K562 (cell line): Measurements from ENCODE around the gene TMC8. TPM values are rescaled to one million over a fixed set of nuclear protein-coding genes. Genes with fewer than 3 reads are reported as not detected.

ENCODE experiments used
- ATAC-seq: fragments of 200-7000 bp; cut with Tn5 transposase; 3 replicates; pipeline ENCODE4 v1.9.1; 2020; ENCODE audit warnings: moderate library complexity
- BruUV-seq: library from RNA; stranded (reverse); fragments of 400-500 nt; replicated peaks from 2 replicates; lab custom pipeline; 2021; lab: Mats Ljungman, UMichigan
- CTCF ChIA-PET: fragments of 300-600 bp; formaldehyde crosslinking; extraction: SDS; loops from one replicate; lab custom pipeline; 2021; ENCODE audit warnings: low intra/inter-chr PET ratio; lab: Yijun Ruan, JAX
- POLR2A ChIA-PET: fragments of 300-600, 350-650 bp; sonication (Branson Sonifier 250); formaldehyde crosslinking; extraction: SDS; loops from one replicate; lab custom pipeline; 2021; ENCODE audit warnings: antibody characterized with exemption, inconsistent platforms; lab: Yijun Ruan, JAX
- DNase-seq, 4 experiments: peaks; one replicate each; pipeline versions ENCODE4 v3.0.0 to v3.0.0-alpha.2; 2011 to 2018; ENCODE audit warnings: low spot score in 3 of 4, mixed read lengths in 3 of 4; ENCODE audit errors: extremely low read depth in 1 of 4
- FAIRE-seq: peaks from 2 replicates; lab custom pipeline; 2011; peaks lifted over from hg19 to GRCh38; lab: Jason Lieb, UNC
- H2AFZ ChIP-seq: 2 replicates; pipeline ENCODE4 v1.6.0; 2011; ENCODE audit warnings: low read depth, low read length, control low read depth, inconsistent platforms
- H3K27ac ChIP-seq: fragments of 200-600 bp; 3 replicates; pipeline ENCODE4 v1.8.0; 2011; ENCODE audit warnings: low read depth, mild to moderate bottlenecking, control low read depth, inconsistent platforms, low read length, moderate library complexity, mixed read lengths; ENCODE audit errors: extremely low read depth
- H3K27me3 ChIP-seq, 2 experiments: fragments of 300-600 bp in 1 of 2; 2 replicates in 1 of 2; 3 replicates in 1 of 2; pipeline versions ENCODE4 v1.6.0 to v1.8.0; 2011; ENCODE audit warnings: inconsistent platforms in 2 of 2, low read length in 2 of 2, mild to moderate bottlenecking in 1 of 2, mixed read lengths in 1 of 2, moderate library complexity in 1 of 2; ENCODE audit not compliant: control insufficient read depth in 2 of 2, insufficient read depth in 2 of 2
- H3K36me3 ChIP-seq: fragments of 300-600 bp; 3 replicates; pipeline ENCODE4 v1.8.0; 2011; ENCODE audit warnings: mild to moderate bottlenecking, low read length, inconsistent platforms; ENCODE audit not compliant: control insufficient read depth, insufficient read depth
- H3K4me1 ChIP-seq, 2 experiments: fragments of 200-600 bp in 1 of 2; replicated peaks in 1 of 2; 2 replicates in 1 of 2; 3 replicates in 1 of 2; pipeline versions ENCODE4 v1.5.1 to v1.8.0; 2011; ENCODE audit warnings: inconsistent platforms in 2 of 2, low read length in 2 of 2, mild to moderate bottlenecking in 1 of 2, mixed read lengths in 1 of 2, moderate library complexity in 1 of 2; ENCODE audit not compliant: control insufficient read depth in 2 of 2, insufficient read depth in 2 of 2
- H3K4me2 ChIP-seq: 2 replicates; pipeline ENCODE4 v1.6.1; 2011; ENCODE audit warnings: low read length, control low read depth, inconsistent platforms, mixed read lengths; ENCODE audit not compliant: insufficient read depth
- H3K4me3 ChIP-seq: fragments of 200-600 bp; sonication (generic), shearing (Covaris generic); 2 replicates; pipeline ENCODE4 v1.5.1; 2016; ENCODE audit warnings: control low read depth, inconsistent platforms
- H3K79me2 ChIP-seq: fragments of 200-600 bp; 3 replicates; pipeline ENCODE4 v1.8.0; 2011; ENCODE audit warnings: low read length, inconsistent platforms; ENCODE audit not compliant: control insufficient read depth, insufficient read depth
- H3K9ac ChIP-seq, 2 experiments: 2 replicates each; pipeline versions ENCODE4 v1.6.0 to v1.6.1; 2011; ENCODE audit warnings: low read depth in 2 of 2, low read length in 2 of 2, control low read depth in 1 of 2, inconsistent platforms in 1 of 2, mild to moderate bottlenecking in 1 of 2, mixed read lengths in 1 of 2; ENCODE audit not compliant: insufficient read depth in 1 of 2
- H3K9me1 ChIP-seq: one replicate; pipeline ENCODE4 v1.6.0; 2011; ENCODE audit warnings: inconsistent platforms, mild to moderate bottlenecking, low read length, moderate library complexity; ENCODE audit not compliant: control insufficient read depth, insufficient read depth
- H3K9me3 ChIP-seq: replicated peaks from 2 replicates; pipeline ENCODE4 v1.5.1; 2011; ENCODE audit warnings: low read depth, low read length, inconsistent platforms; ENCODE audit not compliant: control insufficient read depth, insufficient read depth
- H4K20me1 ChIP-seq: replicated peaks from 2 replicates; pipeline ENCODE4 v1.6.1; 2011; ENCODE audit warnings: low read length, inconsistent platforms, mixed read lengths; ENCODE audit not compliant: control insufficient read depth, insufficient read depth
- CBX3 ChIP-seq, 2 experiments: IDR thresholded peaks; 1 replicate in 1 of 2; 2 replicates in 1 of 2; pipeline ENCODE4 v1.6.1; 2012; ENCODE audit warnings: inconsistent platforms in 2 of 2, low read length in 2 of 2, borderline replicate concordance in 1 of 2, control low read depth in 1 of 2
- DACH1 ChIP-seq: fragments of 450-650 bp; IDR thresholded peaks from 2 replicates; pipeline ENCODE4 v1.6.1; 2018; ENCODE audit not compliant: partially characterized antibody
- FOXJ3 ChIP-seq: sonication (generic); formaldehyde crosslinking; IDR thresholded peaks from 2 replicates; pipeline ENCODE4 v1.4.0; 2020; ENCODE audit warnings: mild to moderate bottlenecking, missing genetic modification reagents
- NR2C2 ChIP-seq, 2 experiments: fragments of 200-800 bp in 1 of 2; sonication (Bioruptor generic) in 1 of 2; sonication (generic) in 1 of 2; formaldehyde crosslinking in 1 of 2; IDR thresholded peaks; 2 replicates each; pipeline versions ENCODE4 v1.6.1 to v1.8.0; 2016 to 2022; ENCODE audit warnings: mild to moderate bottlenecking in 1 of 2, missing compliant biosample characterization in 1 of 2, missing genetic modification characterization in 1 of 2, missing genetic modification reagents in 1 of 2
- RBFOX2 ChIP-seq: fragments of 200-400 bp; formaldehyde crosslinking; IDR thresholded peaks from 2 replicates; pipeline ENCODE4 v1.6.1; 2017; ENCODE audit warnings: low read depth, mild to moderate bottlenecking, low read length, moderate library complexity
- ZBTB33 ChIP-seq: sonication (generic); formaldehyde crosslinking; IDR thresholded peaks from 2 replicates; pipeline ENCODE4 v1.8.1; 2023; ENCODE audit warnings: mild to moderate bottlenecking, missing genetic modification reagents
- ZKSCAN1 ChIP-seq: fragments of 150-350 bp; IDR thresholded peaks from 2 replicates; pipeline ENCODE4 v1.6.1; 2016; ENCODE audit warnings: low read depth, low read length
- WGBS: fragments of 100-300 bp; shearing (Covaris generic); methylation state at CpG from one replicate; pipeline ENCODE4 v1.1.6; 2016; ENCODE audit warnings: low coverage, mixed read lengths; ENCODE audit not compliant: insufficient coverage; ENCODE audit errors: missing lambda C conversion rate; 5-methylcytosine and 5-hydroxymethylcytosine counted together
- in situ Hi-C: fragments of 300-500 bp; cut with MboI; formaldehyde crosslinking; loops from 4 replicates; pipeline ENCODE4 v1.15.0; 2018; ENCODE audit warnings: inconsistent platforms, mixed read lengths
- intact Hi-C: fragments of 100-400 bp; cut with micrococcal nuclease; formaldehyde crosslinking; loops from 2 replicates; pipeline ENCODE4 v1.14.2; 2022
- polyA plus RNA-seq, 8 experiments: library from polyadenylated mRNA; depleted of rRNA in 4 of 8; stranded (reverse) in 5 of 8; unstranded in 3 of 8; fragments of >200 nt; fragmentation: Nextera tagmentation in 2 of 8; fragmentation: Illumina TruSeq in 1 of 8; extraction: Ambion mirVana in 2 of 8; extraction: Trizol in 1 of 8; gene quantifications; 2 replicates each; pipeline versions ENCODE4 v1.2.1 to v1.2.3, GENCODE V29; 2011 to 2014; ENCODE audit warnings: inconsistent platforms in 1 of 8, missing spikeins in 1 of 8
- total RNA-seq, 7 experiments: library from RNA; depleted of rRNA in 6 of 7; stranded (reverse); fragments of >200 nt in 6 of 7; fragmentation: Illumina TruSeq in 2 of 7; extraction: Trizol in 2 of 7; gene quantifications; 2 replicates each; pipeline versions ENCODE4 v1.2.1 to v1.2.3, GENCODE V29; 2011 to 2021; ENCODE audit warnings: low replicate concordance in 1 of 7
- TF ChIP-seq, protein P1 (sequence below), 2 experiments: fragments of 450-650 bp; formaldehyde crosslinking in 1 of 2; IDR thresholded peaks; 2 replicates each; pipeline versions ENCODE4 v1.4.0 to v1.6.1; 2014 to 2020; ENCODE audit warnings: mild to moderate bottlenecking in 2 of 2, borderline replicate concordance in 1 of 2, low read depth in 1 of 2

TMC8 gene
- total and polyA plus RNA-seq, 9 of the 15 experiments (the other 6 are each of a cell fraction or from before 2014, with no cell fraction given), result 0.13 to 10.9 (median 2.8) TPM

- no peaks in the 10 kb centered on the region; the same call in 1 of the 2 replicates for H4K20me1 ChIP-seq
- no peaks in the 10 kb centered on the region for H3K9me1 ChIP-seq
- peak within 1 kb of the TSS; percentile 95 for H2AFZ ChIP-seq
- H3K9ac ChIP-seq, result peak within 1 kb of the TSS; percentile 82 to 95
- H3K4me3 ChIP-seq, result peak within 1 kb of the TSS; percentile 98
- peaks cover 34% of the 10 kb centered on the region; the same call in 2 of the 3 replicates for H3K36me3 ChIP-seq
- peaks cover 32 to 92% of the 10 kb centered on the region in 2 experiments for H3K4me1 ChIP-seq
- in situ Hi-C loops, result no loop called here
- H3K79me2 ChIP-seq, result peaks cover 67% of the 10 kb centered on the region
- ATAC-seq (peak; percentile 75), DNase-seq (peak; percentile 93 to 99 (median 96)), FAIRE-seq (peak; percentile 100)
- peak within 1 kb of the TSS; percentile 81 for H3K27ac ChIP-seq
- CTCF ChIA-PET, result no interaction called here
- POLR2A ChIA-PET, result interaction anchor here (0.6 to 2.2 kb wide), 11 partner anchors 8 to 251 kb away, joined by 3 to 14 read pairs (median 3); partner anchors contain the start of genes AFMID and TK1
- BruUV-seq, result no TSS peak
- intact Hi-C loops, result loop anchor here (1.0 to 5.0 kb wide), 2 partner anchors 12 to 39 kb away; partner anchors contain the start of gene SYNGR2
- H3K4me2 ChIP-seq, result peak within 1 kb of the TSS; percentile 81
- no peaks in the 10 kb centered on the region for H3K9me3 ChIP-seq
- H3K27me3 ChIP-seq, result no peaks in the 10 kb centered on the region
- WGBS, result under 1% methylated on average over 19 of the region's 54 CpGs
- TF ChIP-seq ZKSCAN1 (peak; percentile 77; the same call in 1 of the 2 replicates), NR2C2 (CRISPR knock-in tag; IDR thresholded peaks at IDR 0.05) (no peak), NR2C2 (tag; IDR thresholded peaks at IDR 0.05) (peak; percentile 81), FOXJ3 (no peak), CBX3 (IDR thresholded peaks at IDR 0.05; ENCODE audit: borderline replicate concordance in 1 of 2, low read length in 2 of 2) (peak in 1 of 2 experiments; percentile 68; a peak in 1 of 3 replicates), RBFOX2 (peak; percentile 77), DACH1 (peak; percentile 57), ZBTB33 (CRISPR knock-in tag) (no peak)
- TF ChIP-seq, protein P1, sequence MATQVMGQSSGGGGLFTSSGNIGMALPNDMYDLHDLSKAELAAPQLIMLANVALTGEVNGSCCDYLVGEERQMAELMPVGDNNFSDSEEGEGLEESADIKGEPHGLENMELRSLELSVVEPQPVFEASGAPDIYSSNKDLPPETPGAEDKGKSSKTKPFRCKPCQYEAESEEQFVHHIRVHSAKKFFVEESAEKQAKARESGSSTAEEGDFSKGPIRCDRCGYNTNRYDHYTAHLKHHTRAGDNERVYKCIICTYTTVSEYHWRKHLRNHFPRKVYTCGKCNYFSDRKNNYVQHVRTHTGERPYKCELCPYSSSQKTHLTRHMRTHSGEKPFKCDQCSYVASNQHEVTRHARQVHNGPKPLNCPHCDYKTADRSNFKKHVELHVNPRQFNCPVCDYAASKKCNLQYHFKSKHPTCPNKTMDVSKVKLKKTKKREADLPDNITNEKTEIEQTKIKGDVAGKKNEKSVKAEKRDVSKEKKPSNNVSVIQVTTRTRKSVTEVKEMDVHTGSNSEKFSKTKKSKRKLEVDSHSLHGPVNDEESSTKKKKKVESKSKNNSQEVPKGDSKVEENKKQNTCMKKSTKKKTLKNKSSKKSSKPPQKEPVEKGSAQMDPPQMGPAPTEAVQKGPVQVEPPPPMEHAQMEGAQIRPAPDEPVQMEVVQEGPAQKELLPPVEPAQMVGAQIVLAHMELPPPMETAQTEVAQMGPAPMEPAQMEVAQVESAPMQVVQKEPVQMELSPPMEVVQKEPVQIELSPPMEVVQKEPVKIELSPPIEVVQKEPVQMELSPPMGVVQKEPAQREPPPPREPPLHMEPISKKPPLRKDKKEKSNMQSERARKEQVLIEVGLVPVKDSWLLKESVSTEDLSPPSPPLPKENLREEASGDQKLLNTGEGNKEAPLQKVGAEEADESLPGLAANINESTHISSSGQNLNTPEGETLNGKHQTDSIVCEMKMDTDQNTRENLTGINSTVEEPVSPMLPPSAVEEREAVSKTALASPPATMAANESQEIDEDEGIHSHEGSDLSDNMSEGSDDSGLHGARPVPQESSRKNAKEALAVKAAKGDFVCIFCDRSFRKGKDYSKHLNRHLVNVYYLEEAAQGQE (IDR thresholded peaks at IDR 0.05; ENCODE audit: borderline replicate concordance), result peak; percentile 55
- TF ChIP-seq, protein P1 (CRISPR knock-in tag; IDR thresholded peaks at IDR 0.05; ENCODE audit: low read depth), result peak; percentile 14; the same call in 1 of the 2 replicates
These were observed 1.8 kb upstream of the TMC8 start, which contains the start of gene TMC6 for GRCh38 chr17:78128551-78129350. Gene TMC6, minus strand, starts transcription at chr17:78128755. Its CDS starts 1,923 bp downstream, at chr17:78126832.
